MM.1S (cell line): Measurements from ENCODE around the gene LDLRAD4.

Experiments used
- CTCF ChIP-seq: fragments of 300-600 bp; sonication (generic); IDR thresholded peaks from 2 replicates; pipeline ENCODE4 v1.5.1; 2016; ENCODE audit warnings: antibody characterized with exemption, low read length, mixed read lengths
- EZH2 ChIP-seq: fragments of 300-600 bp; sonication (generic); optimal IDR thresholded peaks from 2 replicates; pipeline ENCODE3; 2017; ENCODE audit warnings: low read depth, mild to moderate bottlenecking, antibody characterized with exemption, low read length, mixed read lengths
- EZH2phosphoT487 ChIP-seq: fragments of 300-600 bp; sonication (generic); IDR thresholded peaks from 2 replicates; pipeline ENCODE4 v1.6.1; 2018; ENCODE audit warnings: antibody characterized with exemption, low read length

DNA sequence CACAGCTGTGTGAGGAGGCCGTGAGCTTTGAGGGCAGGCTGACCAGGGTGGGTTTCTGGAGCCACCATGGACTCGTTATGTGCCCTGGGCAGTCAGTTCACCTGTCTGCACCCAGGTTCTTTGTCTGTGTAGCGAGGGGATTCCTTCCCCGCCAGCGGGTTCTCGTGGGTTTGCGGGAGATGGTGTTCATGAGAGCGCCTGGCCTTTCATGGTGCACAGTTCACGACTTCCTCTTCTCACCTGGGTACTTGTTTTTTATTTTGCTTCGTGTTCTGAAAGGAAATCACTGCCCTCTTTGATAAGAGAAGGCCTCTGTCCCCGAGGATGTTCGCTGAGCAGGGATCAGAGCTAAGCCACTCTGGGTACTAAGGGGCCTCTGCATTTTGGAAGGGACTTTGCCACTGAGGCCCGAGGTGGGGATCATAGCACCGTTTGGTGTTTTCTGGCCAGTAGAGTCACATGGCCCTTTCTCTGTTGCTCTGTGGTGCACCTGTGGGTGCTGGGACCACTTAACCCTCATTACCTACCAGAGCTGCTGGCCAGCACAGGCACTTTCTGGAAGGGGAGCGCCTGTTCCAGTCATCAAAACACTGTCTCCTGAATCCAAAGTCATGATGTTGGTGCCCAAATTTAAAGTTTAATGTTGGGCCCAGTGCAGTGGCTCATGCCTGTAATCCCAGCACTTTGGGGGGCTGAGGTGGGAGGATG, 78.5 kb downstream of the LDLRAD4 start:
- TF ChIP-seq CTCF = no peak
- TF ChIP-seq EZH2phosphoT487 = no peak
- TF ChIP-seq EZH2 = no peak
